NCI-H748 (cell line): ENCODE results near the gene REP15.
"Not testable (repeated sequence)": the region's sequence is repeated elsewhere in the genome, so short reads cannot be mapped to it uniquely, and the experiment has no call there.

Experiments
- DNase-seq: peaks from one replicate; lab custom pipeline; 2025; ENCODE audit not compliant: unreplicated experiment; lab: John Stamatoyannopoulos, UW

The REP15 gene

GRCh38 chr12:27696864-27697564, 767 bp downstream of the REP15 start:
- no peak for DNase-seq

- DNase-seq, result peak; percentile 53
These were observed 7.6 kb downstream of the REP15 start for GRCh38 chr12:27703720-27704452.

GRCh38 chr12:27705263-27705662, 9.0 kb downstream of the REP15 start:
- DNase-seq, result no peak

GRCh38 chr12:27707216-27707615, 11.0 kb downstream of the REP15 start:
- DNase-seq, result no peak

GRCh38 chr12:27709212-27709931, 13.1 kb downstream of the REP15 start:
- DNase-seq, result no peak

- DNase-seq, result peak; percentile 32
These were observed 13.8 kb downstream of the REP15 start for GRCh38 chr12:27709932-27710591.

GRCh38 chr12:27710592-27711316, 14.5 kb downstream of the REP15 start, which contains the start of gene MRPS35:
Gene MRPS35 (plus strand): TSS chr12:27710832. CDS start chr12:27710844, 12 bp downstream.
- peak; percentile 80 for DNase-seq

GRCh38 chr12:27711317-27711682, 15.1 kb downstream of the REP15 start:
- peak; percentile 45 for DNase-seq

- DNase-seq, result no peak
These were observed 15.7 kb downstream of the REP15 start for GRCh38 chr12:27711967-27712366.

GRCh38 chr12:27723212-27723611, 27.0 kb downstream of the REP15 start:
- no peak for DNase-seq

- DNase-seq, result no peak
These were observed 33.9 kb downstream of the REP15 start for GRCh38 chr12:27730097-27730588.

GRCh38 chr12:27732281-27732680, 36.0 kb downstream of the REP15 start:
- no peak for DNase-seq

GRCh38 chr12:27733052-27733656, 36.9 kb downstream of the REP15 start:
- DNase-seq, result peak; percentile 8

GRCh38 chr12:27733791-27734190, 37.5 kb downstream of the REP15 start:
- no peak for DNase-seq

GRCh38 chr12:27734321-27734720, 38.1 kb downstream of the REP15 start:
- not testable (repeated sequence) for DNase-seq

- no peak for DNase-seq
These were observed 47.4 kb downstream of the REP15 start for GRCh38 chr12:27743601-27744000.

- DNase-seq, result peak; percentile 0
These were observed 49.5 kb downstream of the REP15 start for GRCh38 chr12:27745734-27746133.
